Activated effector memory CD4-positive, alpha-beta T cell treated with Interleukin-2 at 50 U/mL for 16 hours (primary cell): ENCODE data around the gene CUL5.
"Not testable (repeated sequence)": the region's sequence is repeated elsewhere in the genome, so short reads cannot be mapped to it uniquely, and the experiment has no call there.

ENCODE experiments used
- DNase-seq: peaks from one replicate; pipeline ENCODE4 v3.0.0-alpha.2; 2020

The CUL5 gene

GRCh38 chr11:108025387-108026080, 16.8 kb downstream of the CUL5 start:
- no peak for DNase-seq

- DNase-seq, result no peak
Measured at GRCh38 chr11:108027057-108027456, 18.4 kb downstream of the CUL5 start.

- not testable (repeated sequence) for DNase-seq
Measured at GRCh38 chr11:108028822-108029441, 20.2 kb downstream of the CUL5 start.

GRCh38 chr11:108031604-108032003, 22.9 kb downstream of the CUL5 start:
- DNase-seq, result not testable (repeated sequence)

- no peak for DNase-seq
Measured at GRCh38 chr11:108032800-108033199, 24.1 kb downstream of the CUL5 start.

GRCh38 chr11:108034034-108034433, 25.3 kb downstream of the CUL5 start:
- DNase-seq, result no peak

GRCh38 chr11:108034952-108035351, 26.3 kb downstream of the CUL5 start:
- no peak for DNase-seq

- no peak for DNase-seq
Measured at GRCh38 chr11:108035690-108036089, 27.0 kb downstream of the CUL5 start.

GRCh38 chr11:108037211-108037610, 28.5 kb downstream of the CUL5 start:
- DNase-seq, result no peak

GRCh38 chr11:108037636-108038035, 28.9 kb downstream of the CUL5 start:
- no peak for DNase-seq

GRCh38 chr11:108048269-108048668, 39.6 kb downstream of the CUL5 start:
- DNase-seq, result no peak

- DNase-seq, result no peak
Measured at GRCh38 chr11:108062336-108062735, 53.6 kb downstream of the CUL5 start.

- no peak for DNase-seq
Measured at GRCh38 chr11:108063410-108063809, 54.7 kb downstream of the CUL5 start.

GRCh38 chr11:108069947-108070346, 61.2 kb downstream of the CUL5 start:
- DNase-seq, result no peak

GRCh38 chr11:108084811-108085210, 76.1 kb downstream of the CUL5 start:
- DNase-seq, result no peak

- DNase-seq, result no peak
Measured at GRCh38 chr11:108085672-108086071, 77.0 kb downstream of the CUL5 start.

GRCh38 chr11:108092134-108092533, 83.4 kb downstream of the CUL5 start:
- DNase-seq, result no peak

- DNase-seq, result no peak
Measured at GRCh38 chr11:108093128-108093904, 84.6 kb downstream of the CUL5 start.

GRCh38 chr11:108097179-108097578, 88.5 kb downstream of the CUL5 start:
- no peak for DNase-seq

- DNase-seq, result no peak
Measured at GRCh38 chr11:108101090-108101775, 92.5 kb downstream of the CUL5 start.

- DNase-seq, result no peak
Measured at GRCh38 chr11:108111126-108111525, 102.4 kb downstream of the CUL5 start.

GRCh38 chr11:108112057-108112456, 103.4 kb downstream of the CUL5 start:
- no peak for DNase-seq

- no peak for DNase-seq
Measured at GRCh38 chr11:108115500-108116140, 106.9 kb downstream of the CUL5 start.
